GM12878 (cell line): Measurements from ENCODE around the gene AHNAK2. TPM values are rescaled to one million over a fixed set of nuclear protein-coding genes. Genes with fewer than 3 reads are reported as not detected.
A peak's percentile ranks its signal among the peaks of the same experiment; 100 is the strongest.

Source experiments
- ATAC-seq: fragments of 200-7000 bp; cut with Tn5 transposase; 3 replicates; pipeline ENCODE4 v1.9.1; 2020; ENCODE audit warnings: mild to moderate bottlenecking, moderate library complexity
- BruUV-seq: library from RNA; stranded (reverse); fragments of 400-500 nt; replicated peaks from 2 replicates; lab custom pipeline; 2021; lab: Mats Ljungman, UMichigan
- CTCF ChIA-PET: fragments of 300-600 bp; sonication (Branson Sonifier 250); formaldehyde crosslinking; extraction: SDS; loops from one replicate; lab custom pipeline; 2021; ENCODE audit warnings: inconsistent platforms; lab: Yijun Ruan, JAX
- POLR2A ChIA-PET: fragments of 350-600 bp; formaldehyde crosslinking; extraction: SDS; loops from one replicate; lab custom pipeline; 2021; ENCODE audit warnings: inconsistent platforms; lab: Charles Lee
- RAD21 ChIA-PET: fragments of 300-600 bp; sonication (Branson Sonifier 250); formaldehyde crosslinking; loops from one replicate; lab custom pipeline; 2023; ENCODE audit warnings: antibody characterized with exemption; ENCODE audit not compliant: unreplicated experiment; lab: Charles Lee
- SMC1A ChIA-PET: fragments of 300-600 bp; sonication (Branson Sonifier 250); formaldehyde crosslinking; loops from one replicate; lab custom pipeline; 2023; ENCODE audit not compliant: unreplicated experiment, uncharacterized antibody; lab: Charles Lee
- DNase-seq: peaks from one replicate; pipeline ENCODE4 v3.0.0-alpha.2; 2011; ENCODE audit warnings: low read depth, low spot score
- FAIRE-seq: peaks from 3 replicates; lab custom pipeline; 2011; peaks lifted over from hg19 to GRCh38; lab: Jason Lieb, UNC
- H2AFZ ChIP-seq: 2 replicates; pipeline ENCODE4 v1.6.0; 2011; ENCODE audit warnings: low read depth, low read length, control low read depth; ENCODE audit not compliant: control insufficient read depth
- H3K27ac ChIP-seq: 2 replicates; pipeline ENCODE4 v1.5.1; 2011; ENCODE audit warnings: control low read depth; ENCODE audit not compliant: control insufficient read depth, insufficient read depth
- H3K27me3 ChIP-seq, 2 experiments: replicated peaks in 1 of 2; 2 replicates each; pipeline versions ENCODE4 v1.6.0 to v1.6.1; 2011; ENCODE audit warnings: low read length in 1 of 2; ENCODE audit not compliant: control insufficient read depth in 2 of 2, insufficient read depth in 2 of 2
- H3K36me3 ChIP-seq, 2 experiments: 2 replicates each; pipeline ENCODE4 v1.5.1; 2011; ENCODE audit warnings: low read length in 1 of 2; ENCODE audit not compliant: control insufficient read depth in 2 of 2, insufficient read depth in 2 of 2
- H3K4me1 ChIP-seq: 2 replicates; pipeline ENCODE4 v1.6.1; 2011; ENCODE audit warnings: mild to moderate bottlenecking, low read length, moderate library complexity, mixed read lengths; ENCODE audit not compliant: control insufficient read depth, insufficient read depth
- H3K4me2 ChIP-seq: 2 replicates; pipeline ENCODE4 v1.6.0; 2011; ENCODE audit warnings: control low read depth; ENCODE audit not compliant: control insufficient read depth, insufficient read depth
- H3K4me3 ChIP-seq: fragments of 200-600 bp; sonication (generic); 2 replicates; pipeline ENCODE4 v1.5.1; 2016
- H3K79me2 ChIP-seq: 2 replicates; pipeline ENCODE4 v1.6.0; 2011; ENCODE audit warnings: low read length; ENCODE audit not compliant: control insufficient read depth, insufficient read depth
- H3K9ac ChIP-seq: 2 replicates; pipeline ENCODE4 v1.8.0; 2011; ENCODE audit warnings: low read length, control low read depth, mixed read lengths; ENCODE audit not compliant: control insufficient read depth, insufficient read depth
- H3K9me3 ChIP-seq: replicated peaks from 3 replicates; pipeline ENCODE4 v1.5.1; 2011; ENCODE audit warnings: mild to moderate bottlenecking, low read length; ENCODE audit not compliant: control insufficient read depth, insufficient read depth
- H4K20me1 ChIP-seq: 2 replicates; pipeline ENCODE4 v1.6.0; 2011; ENCODE audit not compliant: control insufficient read depth, insufficient read depth
- CHD1 ChIP-seq: IDR thresholded peaks from 2 replicates; pipeline ENCODE4 v1.6.1; 2012; ENCODE audit warnings: low read depth, low read length, improper control_type of control experiment
- EZH2 ChIP-seq: IDR thresholded peaks from 2 replicates; pipeline ENCODE4 v1.6.1; 2012; ENCODE audit warnings: low read depth, mild to moderate bottlenecking, control low read depth, inconsistent platforms, low read length, borderline replicate concordance; ENCODE audit not compliant: control insufficient read depth
- FOS ChIP-seq: IDR thresholded peaks from 3 replicates; pipeline ENCODE4 v1.6.1; 2011; ENCODE audit warnings: borderline replicate concordance; ENCODE audit not compliant: insufficient read length; ENCODE audit errors: extremely low read depth
- GATAD2B ChIP-seq: fragments of 450-650 bp; conservative IDR thresholded peaks from 2 replicates; pipeline ENCODE4 v1.6.1; 2017; ENCODE audit warnings: low read depth, mild to moderate bottlenecking, moderate library complexity
- JUNB ChIP-seq: IDR thresholded peaks from 2 replicates; pipeline ENCODE4 v1.6.1; 2016; ENCODE audit warnings: antibody characterized with exemption, mild to moderate bottlenecking
- MTA2 ChIP-seq: fragments of 450-650 bp; IDR thresholded peaks from 2 replicates; pipeline ENCODE4 v1.6.1; 2016; ENCODE audit warnings: low read depth, mild to moderate bottlenecking, moderate library complexity
- MYC ChIP-seq: IDR thresholded peaks from 2 replicates; pipeline ENCODE4 v1.6.1; 2011; ENCODE audit warnings: mild to moderate bottlenecking, low read length, moderate library complexity, inconsistent platforms; ENCODE audit not compliant: insufficient read depth, insufficient replicate concordance, insufficient read length, severe bottlenecking
- NFYA ChIP-seq: IDR thresholded peaks from 2 replicates; pipeline ENCODE4 v1.6.1; 2011; ENCODE audit warnings: low read depth, mild to moderate bottlenecking, low read length, improper control_type of control experiment, borderline replicate concordance
- NR2F1 ChIP-seq: fragments of 450-650 bp; conservative IDR thresholded peaks from 2 replicates; pipeline ENCODE4 v1.6.1; 2017; ENCODE audit warnings: mild to moderate bottlenecking
- PAX5 ChIP-seq: IDR thresholded peaks from 2 replicates; pipeline ENCODE4 v1.6.1; 2011; ENCODE audit warnings: low read depth, low read length, borderline replicate concordance
- SIN3A ChIP-seq: IDR thresholded peaks from 2 replicates; pipeline ENCODE4 v1.6.1; 2012; ENCODE audit warnings: low read depth, low read length, improper control_type of control experiment
- SIX5 ChIP-seq: IDR thresholded peaks from 2 replicates; pipeline ENCODE4 v1.6.1; 2011; ENCODE audit warnings: mild to moderate bottlenecking, low read depth, low read length, moderate library complexity; ENCODE audit not compliant: severe bottlenecking
- STAT1 ChIP-seq: fragments of 450-650 bp; conservative IDR thresholded peaks from 2 replicates; pipeline ENCODE4 v1.6.1; 2014; ENCODE audit warnings: antibody characterized with exemption, mild to moderate bottlenecking
- TBL1XR1 ChIP-seq: IDR thresholded peaks from 2 replicates; pipeline ENCODE4 v1.6.1; 2012; ENCODE audit warnings: low read depth, low read length, improper control_type of control experiment
- YBX1 ChIP-seq: fragments of 450-650 bp; IDR thresholded peaks from 2 replicates; pipeline ENCODE4 v1.6.1; 2016; ENCODE audit warnings: antibody characterized with exemption
- ZNF24 ChIP-seq: fragments of 450-650 bp; IDR thresholded peaks from 2 replicates; pipeline ENCODE4 v1.6.1; 2017; ENCODE audit warnings: antibody characterized with exemption, mild to moderate bottlenecking
- WGBS: methylation state at CpG from one replicate; pipeline ENCODE4 v1.1.6; 2016; ENCODE audit warnings: low lambda C conversion rate; ENCODE audit not compliant: insufficient replicate concordance, insufficient coverage; ENCODE audit errors: missing lambda C conversion rate; 5-methylcytosine and 5-hydroxymethylcytosine counted together
- in situ Hi-C: fragments of 300-500 bp; cut with MboI; formaldehyde crosslinking; loops from 9 replicates; pipeline ENCODE4 v1.14.3; 2018; ENCODE audit warnings: mixed read lengths
- intact Hi-C: fragments of 100-400 bp; cut with micrococcal nuclease; formaldehyde crosslinking; loops from one replicate; pipeline ENCODE4 v1.14.2; 2022; ENCODE audit not compliant: unreplicated experiment
- polyA plus RNA-seq, 11 experiments: library from polyadenylated mRNA; depleted of rRNA in 4 of 11; unstranded in 6 of 11; stranded (reverse) in 5 of 11; fragments of >200 nt; fragmentation: Nextera tagmentation in 4 of 11; fragmentation: Illumina TruSeq in 1 of 11; extraction: Ambion mirVana in 4 of 11; extraction: Trizol in 1 of 11; gene quantifications; 1 replicate in 1 of 11; 2 replicates in 10 of 11; pipeline versions ENCODE4 v1.2.1 to v1.2.3, GENCODE V29; 2011 to 2016; ENCODE audit warnings: inconsistent platforms in 2 of 11, missing spikeins in 2 of 11, low read depth in 1 of 11
- total RNA-seq, 4 experiments: library from RNA; depleted of rRNA in 3 of 4; stranded (reverse); fragments of >200 nt in 3 of 4; fragmentation: Illumina TruSeq in 1 of 4; extraction: Trizol in 1 of 4; gene quantifications; 2 replicates each; pipeline versions ENCODE4 v1.2.1 to v1.2.3, GENCODE V29; 2013 to 2021
- TF ChIP-seq, protein P1 (sequence below): fragments of 450-650 bp; IDR thresholded peaks from 2 replicates; pipeline ENCODE4 v1.6.1; 2017; ENCODE audit warnings: low read depth, mild to moderate bottlenecking, moderate library complexity
- TF ChIP-seq, protein P2 (sequence below): IDR thresholded peaks from 2 replicates; pipeline ENCODE4 v1.6.1; 2011; ENCODE audit warnings: borderline replicate concordance, low read depth, mild to moderate bottlenecking, moderate library complexity, low read length; ENCODE audit not compliant: insufficient read depth, poor library complexity, severe bottlenecking

AHNAK2 gene
- total and polyA plus RNA-seq, 10 of the 15 experiments (the other 5 are each of a cell fraction or from before 2014, with no cell fraction given), result 0.03 to 0.10 TPM; not detected in 8

DNA sequence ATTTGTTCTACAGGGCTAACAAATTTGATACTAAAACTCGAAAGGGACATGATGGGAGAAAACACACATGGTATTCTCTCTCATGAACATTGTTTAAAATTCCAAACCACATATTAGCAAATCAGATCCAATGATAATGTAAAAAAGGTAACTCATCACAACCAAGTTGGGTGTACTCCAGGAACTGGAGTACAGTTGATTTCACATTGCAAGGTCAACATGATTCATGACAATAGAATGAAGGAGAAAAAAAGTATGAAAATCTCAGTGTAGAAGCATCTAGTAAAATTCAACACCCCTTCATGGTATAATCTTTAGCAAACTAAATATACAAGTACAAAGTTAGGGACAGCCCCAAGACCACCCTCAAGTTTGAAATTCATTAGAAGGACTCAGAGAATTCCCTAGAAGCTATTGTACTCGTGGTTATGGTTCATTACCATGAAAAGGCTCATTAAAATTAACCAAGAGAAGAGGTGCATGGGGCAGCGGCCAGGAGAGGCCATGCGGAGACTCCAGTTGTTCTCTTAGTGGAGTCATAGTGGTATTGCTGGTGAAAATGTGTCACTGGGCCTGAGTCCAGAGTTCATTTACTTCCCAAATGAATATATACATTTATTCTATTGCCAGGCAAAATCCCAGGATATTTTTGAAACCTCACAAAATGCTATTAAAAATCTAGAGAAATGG lies 45.8 kb upstream of the AHNAK2 start:
- ChIA-PET POLR2A (interaction anchor here (2.4 kb wide), 1 partner anchor 41 kb away, joined by 14 read pairs; the partner anchor contains the start of gene GPR132), SMC1A (interaction anchor here (1.7 kb wide), 1 partner anchor 22 kb away, joined by 5 read pairs; no protein-coding TSS in a partner anchor), CTCF (interaction anchor here (1.1 to 5.0 kb wide), 2 partner anchors 13 to 22 kb away, joined by 4 to 28 read pairs; no protein-coding TSS in a partner anchor)
- no peak for DNase-seq
- H4K20me1 ChIP-seq, result no peaks in the 10 kb centered on the region
- intact Hi-C loops, result loop anchor here (5.0 kb wide), 1 partner anchor 43 kb away; the partner anchor contains the start of gene GPR132
- TF ChIP-seq SIN3A, result no peak
- TF ChIP-seq NFYA, result no peak
- TF ChIP-seq MTA2, result no peak
- TF ChIP-seq NR2F1, result no peak
- TF ChIP-seq, protein P1, sequence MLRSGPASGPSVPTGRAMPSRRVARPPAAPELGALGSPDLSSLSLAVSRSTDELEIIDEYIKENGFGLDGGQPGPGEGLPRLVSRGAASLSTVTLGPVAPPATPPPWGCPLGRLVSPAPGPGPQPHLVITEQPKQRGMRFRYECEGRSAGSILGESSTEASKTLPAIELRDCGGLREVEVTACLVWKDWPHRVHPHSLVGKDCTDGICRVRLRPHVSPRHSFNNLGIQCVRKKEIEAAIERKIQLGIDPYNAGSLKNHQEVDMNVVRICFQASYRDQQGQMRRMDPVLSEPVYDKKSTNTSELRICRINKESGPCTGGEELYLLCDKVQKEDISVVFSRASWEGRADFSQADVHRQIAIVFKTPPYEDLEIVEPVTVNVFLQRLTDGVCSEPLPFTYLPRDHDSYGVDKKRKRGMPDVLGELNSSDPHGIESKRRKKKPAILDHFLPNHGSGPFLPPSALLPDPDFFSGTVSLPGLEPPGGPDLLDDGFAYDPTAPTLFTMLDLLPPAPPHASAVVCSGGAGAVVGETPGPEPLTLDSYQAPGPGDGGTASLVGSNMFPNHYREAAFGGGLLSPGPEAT, result no peak
- no peak for TF ChIP-seq YBX1
- TF ChIP-seq MYC, result no peak
- no peak for TF ChIP-seq SIX5
- TF ChIP-seq JUNB, result no peak
- TF ChIP-seq, protein P2, sequence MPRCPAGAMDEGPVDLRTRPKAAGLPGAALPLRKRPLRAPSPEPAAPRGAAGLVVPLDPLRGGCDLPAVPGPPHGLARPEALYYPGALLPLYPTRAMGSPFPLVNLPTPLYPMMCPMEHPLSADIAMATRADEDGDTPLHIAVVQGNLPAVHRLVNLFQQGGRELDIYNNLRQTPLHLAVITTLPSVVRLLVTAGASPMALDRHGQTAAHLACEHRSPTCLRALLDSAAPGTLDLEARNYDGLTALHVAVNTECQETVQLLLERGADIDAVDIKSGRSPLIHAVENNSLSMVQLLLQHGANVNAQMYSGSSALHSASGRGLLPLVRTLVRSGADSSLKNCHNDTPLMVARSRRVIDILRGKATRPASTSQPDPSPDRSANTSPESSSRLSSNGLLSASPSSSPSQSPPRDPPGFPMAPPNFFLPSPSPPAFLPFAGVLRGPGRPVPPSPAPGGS, result no peak
- no peak for TF ChIP-seq FOS
- no peak for TF ChIP-seq STAT1
- TF ChIP-seq TBL1XR1, result no peak
- no peak for TF ChIP-seq GATAD2B
- no peak for TF ChIP-seq PAX5
- TF ChIP-seq CHD1, result no peak
- TF ChIP-seq EZH2, result no peak
- TF ChIP-seq ZNF24, result no peak
- TF ChIP-seq, all 136 proteins: peak for 0
- 54% methylated on average over 4 of the region's 4 CpGs for WGBS
- in situ Hi-C loops, result no loop called here
- ATAC-seq, result no peak
- no peak overlapping the region for H2AFZ ChIP-seq
- H3K27ac ChIP-seq, result peak overlapping the region; percentile 84
- H3K4me2 ChIP-seq, result no peak overlapping the region
- no TSS peak for BruUV-seq
- H3K4me1 ChIP-seq, result peaks cover 26% of the 10 kb centered on the region
- H3K9me3 ChIP-seq, result peaks cover 5% of the 10 kb centered on the region; the same call in 1 of the 3 replicates
- peaks cover 37% of the 10 kb centered on the region for H3K79me2 ChIP-seq
- H3K36me3 ChIP-seq, result peaks cover 0 to 2% of the 10 kb centered on the region in 2 experiments; a peak in 2 of 4 replicates
- FAIRE-seq, result no peak
- H3K4me3 ChIP-seq, result no peak overlapping the region
- RAD21 ChIA-PET, result no interaction called here
- H3K9ac ChIP-seq, result no peak overlapping the region
- no peaks in the 10 kb centered on the region for H3K27me3 ChIP-seq
